Ovary (tissue), 3 donors: ENCODE measurements around the gene LRMDA.

Source experiments
- EP300 ChIP-seq: sonication (generic); formaldehyde crosslinking; IDR thresholded peaks from one replicate; pipeline ENCODE4 v1.6.1; 2017; ENCODE audit warnings: antibody characterized with exemption
- POLR2A ChIP-seq: fragments of 450-650 bp; IDR thresholded peaks from one replicate; pipeline ENCODE4 v1.6.1; 2017; ENCODE audit warnings: antibody characterized with exemption, mild to moderate bottlenecking, moderate library complexity
- TF ChIP-seq, protein P1 (sequence below), 3 donors: fragments of 450-650 bp in 2 of 3; fragments of 200-600 bp in 1 of 3; IDR thresholded peaks; one replicate each; pipeline versions ENCODE4 v1.5.1 to v1.8.0; 2016 to 2022; ENCODE audit warnings: antibody characterized with exemption in 3 of 3, mild to moderate bottlenecking in 1 of 3
- donor health status: DM: no; HTN: no; CAD: no.

DNA sequence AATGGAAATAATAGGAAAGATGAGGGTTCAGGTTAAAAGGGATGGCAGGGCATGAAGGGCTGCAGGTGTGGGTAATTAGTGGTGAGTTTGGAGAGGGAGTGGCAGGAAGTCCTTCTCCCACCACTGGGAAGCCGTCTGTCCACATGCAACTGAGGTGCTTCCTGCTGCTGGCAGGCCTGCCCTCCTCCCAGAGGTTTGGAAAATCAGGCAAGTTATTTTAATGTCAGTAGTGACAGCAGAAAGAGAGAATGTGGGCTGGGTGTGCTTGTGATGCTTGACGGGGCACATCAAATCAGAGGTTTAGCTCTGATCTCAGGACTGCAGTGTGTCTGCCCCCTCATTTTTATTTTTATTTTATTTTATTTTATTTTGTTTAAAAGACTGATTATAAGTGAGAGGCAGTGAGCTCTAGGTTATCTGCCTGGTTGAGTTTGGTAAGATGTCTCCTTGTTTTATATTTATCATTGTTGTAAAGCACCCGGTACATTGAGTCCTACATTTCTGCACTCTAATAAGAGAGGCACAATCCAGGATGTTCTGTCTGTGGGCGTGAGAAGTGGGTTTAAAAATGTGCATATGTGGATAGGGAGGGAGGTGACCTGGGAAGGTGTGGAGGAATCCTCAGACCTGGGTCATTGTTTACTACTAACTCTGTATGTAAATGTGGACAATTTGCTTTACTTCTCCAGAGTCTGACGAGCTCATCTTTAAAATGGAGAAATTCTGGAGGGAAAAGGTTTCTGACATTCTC is 504.4 kb downstream of the LRMDA start:
- TF ChIP-seq, protein P1, sequence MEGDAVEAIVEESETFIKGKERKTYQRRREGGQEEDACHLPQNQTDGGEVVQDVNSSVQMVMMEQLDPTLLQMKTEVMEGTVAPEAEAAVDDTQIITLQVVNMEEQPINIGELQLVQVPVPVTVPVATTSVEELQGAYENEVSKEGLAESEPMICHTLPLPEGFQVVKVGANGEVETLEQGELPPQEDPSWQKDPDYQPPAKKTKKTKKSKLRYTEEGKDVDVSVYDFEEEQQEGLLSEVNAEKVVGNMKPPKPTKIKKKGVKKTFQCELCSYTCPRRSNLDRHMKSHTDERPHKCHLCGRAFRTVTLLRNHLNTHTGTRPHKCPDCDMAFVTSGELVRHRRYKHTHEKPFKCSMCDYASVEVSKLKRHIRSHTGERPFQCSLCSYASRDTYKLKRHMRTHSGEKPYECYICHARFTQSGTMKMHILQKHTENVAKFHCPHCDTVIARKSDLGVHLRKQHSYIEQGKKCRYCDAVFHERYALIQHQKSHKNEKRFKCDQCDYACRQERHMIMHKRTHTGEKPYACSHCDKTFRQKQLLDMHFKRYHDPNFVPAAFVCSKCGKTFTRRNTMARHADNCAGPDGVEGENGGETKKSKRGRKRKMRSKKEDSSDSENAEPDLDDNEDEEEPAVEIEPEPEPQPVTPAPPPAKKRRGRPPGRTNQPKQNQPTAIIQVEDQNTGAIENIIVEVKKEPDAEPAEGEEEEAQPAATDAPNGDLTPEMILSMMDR (IDR thresholded peaks at IDR 0.05) = no peak
- TF ChIP-seq POLR2A (no peak), EP300 (no peak)
